Right ventricle myocardium superior (tissue), 1 donor: ENCODE measurements around the gene SLC25A39. TPM values are rescaled to one million over a fixed set of nuclear protein-coding genes. Genes with fewer than 3 reads are reported as not detected.
A peak's percentile ranks its signal among the peaks of the same experiment; 100 is the strongest.
"Not testable (repeated sequence)": the region's sequence is repeated elsewhere in the genome, so short reads cannot be mapped to it uniquely, and the experiment has no call there.

Experiments
- ATAC-seq: fragments of 200-7000 bp; cut with Tn5 transposase; one replicate; pipeline ENCODE4 v1.9.1; 2020; ENCODE audit warnings: mild to moderate bottlenecking; ENCODE audit not compliant: poor library complexity
- DNase-seq: peaks from one replicate; pipeline ENCODE4 v3.0.0-alpha.2; 2020
- intact Hi-C: fragments of 100-400 bp; cut with DNase I; formaldehyde crosslinking; loops from one replicate; pipeline ENCODE4 v1.11.2; 2022
- total RNA-seq: library from RNA; stranded (reverse); fragmentation: NEBNext Ultra II Directional; extraction: Animal tissue kit (Norgen Biotek cat#: 25700); gene quantifications from one replicate; pipeline ENCODE4 v1.2.1, GENCODE V29; 2021
- donor health status: DM: no; HTN: yes; CAD: no; lungs with severe emphysema.

Gene SLC25A39
- total RNA-seq, 1 donor from 2014 or later: 45.0 TPM

GRCh38 chr17:44344939-44345453, 20.4 kb upstream of the SLC25A39 start, which contains the start of gene GRN:
Gene GRN (plus strand): TSS chr17:44345302. CDS start chr17:44349165, 3,863 bp downstream.
- intact Hi-C loops: loop anchor here (10.0 kb wide), 1 partner anchor 200 kb away; the partner anchor contains the start of gene HROB
- ATAC-seq: peak; percentile 98

GRCh38 chr17:44343510-44344209, 19.0 kb upstream of the SLC25A39 start:
- DNase-seq (no peak), ATAC-seq (no peak)
- intact Hi-C loops: loop anchor here (10.0 kb wide), 1 partner anchor 199 kb away; the partner anchor contains the start of gene HROB

More at GRCh38 chr17:44344939-44345453, 20.4 kb upstream of the SLC25A39 start, which contains the start of gene GRN:
- peak; percentile 94 for DNase-seq

- not testable (repeated sequence) for DNase-seq, ATAC-seq
- intact Hi-C loops: loop anchor here (10.0 kb wide), 1 partner anchor 196 kb away; the partner anchor contains the start of gene HROB
Measured at GRCh38 chr17:44340553-44340952, 15.9 kb upstream of the SLC25A39 start.

DNA sequence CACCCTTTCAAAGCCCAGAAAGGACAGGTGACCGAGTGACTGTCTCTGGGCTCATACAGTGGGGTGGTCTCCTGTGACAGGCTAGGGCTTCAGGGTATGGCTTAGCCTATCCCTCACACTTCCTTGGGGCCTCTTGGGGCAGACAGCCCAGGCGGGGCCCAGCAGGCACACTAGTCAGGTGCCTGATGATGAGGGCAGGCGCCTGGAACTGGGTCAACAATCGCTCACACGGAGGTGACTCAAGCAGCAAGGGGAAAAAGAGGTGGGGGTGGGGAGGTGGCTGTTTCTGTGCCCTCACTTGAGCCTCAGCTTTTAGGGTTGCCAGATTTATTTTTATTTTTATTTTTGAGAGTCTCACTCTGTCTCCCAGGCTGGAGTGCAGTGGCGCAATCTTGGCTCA, 14.1 kb upstream of the SLC25A39 start:
- peak; percentile 38 for DNase-seq
- peak; percentile 65 for ATAC-seq
- intact Hi-C loops: no loop called here

- no peak for ATAC-seq
- intact Hi-C loops: no loop called here
- DNase-seq: no peak
Measured at GRCh38 chr17:44335968-44336367, 11.3 kb upstream of the SLC25A39 start.

- ATAC-seq (no peak), DNase-seq (no peak)
- intact Hi-C loops: no loop called here
Measured at GRCh38 chr17:44335564-44335963, 10.9 kb upstream of the SLC25A39 start.

DNA sequence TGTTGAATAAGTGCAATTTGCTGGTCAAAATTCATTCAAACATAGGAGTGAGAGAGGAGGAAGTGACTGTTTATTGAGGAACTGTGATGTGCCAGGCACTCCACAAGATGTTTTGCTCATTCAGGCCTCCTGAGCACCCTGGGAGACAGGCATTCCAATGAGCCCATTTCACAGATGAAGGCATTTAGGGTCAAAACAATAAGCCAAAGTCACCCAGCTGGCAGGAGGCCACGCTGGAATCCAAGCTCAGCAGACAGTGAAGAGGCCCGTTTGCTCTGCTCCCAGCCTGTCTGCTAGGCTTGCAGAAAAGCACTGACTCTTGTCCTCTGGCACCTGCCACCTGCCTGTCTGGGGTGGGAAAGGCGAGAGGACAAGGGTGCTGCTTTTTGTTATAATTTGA, 10.1 kb upstream of the SLC25A39 start:
- intact Hi-C loops: no loop called here
- DNase-seq (no peak), ATAC-seq (no peak)

- no peak for DNase-seq
- no peak for ATAC-seq
- intact Hi-C loops: no loop called here
Measured at GRCh38 chr17:44334315-44334714, 9.7 kb upstream of the SLC25A39 start.

- intact Hi-C loops: no loop called here
- ATAC-seq (peak; percentile 47), DNase-seq (peak; percentile 69)
Measured at GRCh38 chr17:44333371-44333770, 8.7 kb upstream of the SLC25A39 start.

DNA sequence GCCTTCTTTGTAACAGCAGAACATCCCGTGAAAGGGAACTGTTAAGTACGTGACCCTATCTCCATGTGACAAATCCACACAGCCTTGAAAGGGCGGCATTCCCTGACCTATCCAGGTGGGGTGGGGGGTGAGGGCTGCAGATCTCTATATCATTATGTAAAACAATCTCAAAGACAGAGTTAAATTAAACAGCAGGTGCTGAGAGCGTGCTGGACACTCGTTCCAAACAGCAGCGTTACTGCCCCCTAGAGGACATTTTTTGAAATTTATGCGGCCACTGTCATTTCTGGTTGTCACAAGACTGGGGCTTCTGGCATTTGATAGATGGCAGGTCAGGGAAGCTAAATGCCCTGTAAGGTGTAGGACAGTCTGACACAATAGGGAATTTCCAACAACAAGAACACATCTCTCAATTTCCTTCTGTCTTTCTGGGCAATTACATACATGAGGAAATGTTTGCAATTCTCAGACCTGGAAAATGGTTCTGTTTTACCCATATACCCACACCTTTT, 6.7 kb upstream of the SLC25A39 start:
- ATAC-seq (peak; percentile 51), DNase-seq (peak; percentile 60)
- intact Hi-C loops: no loop called here

DNA sequence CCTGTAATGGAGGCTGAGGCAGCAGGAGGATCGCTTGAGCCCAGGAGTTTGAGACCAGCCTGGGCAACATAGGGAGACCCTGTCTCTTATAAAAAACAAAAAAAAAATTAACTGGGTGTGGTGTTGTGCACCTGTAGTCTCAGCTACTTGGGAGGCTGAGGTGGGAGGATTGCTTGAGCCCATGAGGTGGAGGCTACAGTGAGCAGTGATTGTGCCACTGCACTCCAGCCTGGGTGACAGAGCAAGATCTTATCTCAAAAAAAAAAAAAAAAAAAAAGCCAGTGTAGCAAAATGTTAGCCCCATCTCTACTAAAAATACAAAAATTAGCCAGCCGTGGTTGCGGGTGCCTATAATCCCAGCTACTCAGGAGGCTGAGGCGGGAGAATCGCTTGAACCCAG, 5.6 kb upstream of the SLC25A39 start:
- ATAC-seq, DNase-seq, intact Hi-C loops: not testable (repeated sequence)

- intact Hi-C loops, ATAC-seq, DNase-seq: not testable (repeated sequence)
Measured at GRCh38 chr17:44329516-44329915, 4.9 kb upstream of the SLC25A39 start.

DNA sequence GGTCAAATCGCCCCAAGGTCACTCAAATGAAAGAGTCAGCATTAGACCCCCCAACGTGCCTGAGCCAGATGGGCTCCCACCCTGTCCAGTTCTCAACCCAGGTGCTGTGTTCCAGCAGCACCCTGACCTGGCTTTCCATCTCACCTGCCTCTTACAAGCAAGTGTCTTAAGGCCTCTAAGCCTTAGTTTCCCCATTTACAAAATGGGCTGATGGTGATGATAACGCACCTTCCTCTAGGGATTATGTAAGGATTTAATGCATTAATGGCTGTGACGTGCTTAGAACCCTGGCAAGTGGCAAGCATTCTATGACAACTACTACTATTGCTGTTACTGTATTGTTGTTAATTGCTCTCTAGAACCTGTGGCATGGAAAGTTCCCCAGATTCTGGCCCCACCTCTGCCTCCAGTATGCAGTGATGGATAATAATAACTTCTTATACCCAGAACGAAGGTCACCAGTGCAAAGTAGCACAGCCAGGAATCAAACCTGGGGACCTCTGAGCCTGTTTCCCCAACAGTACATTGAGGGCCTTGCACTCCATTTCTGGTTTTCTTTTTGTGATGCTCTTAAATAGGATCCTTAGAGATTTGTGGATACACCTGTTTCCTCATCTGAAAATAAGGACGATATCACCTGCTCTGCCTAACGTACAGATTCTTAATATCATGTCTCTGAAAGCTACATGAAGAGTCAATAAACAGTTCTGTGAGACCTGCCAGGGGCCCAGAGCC, 3.3 kb upstream of the SLC25A39 start:
- no peak for DNase-seq
- intact Hi-C loops: no loop called here
- ATAC-seq: no peak

- intact Hi-C loops: no loop called here
- ATAC-seq (peak; percentile 85), DNase-seq (peak; percentile 97)
Measured at GRCh38 chr17:44326861-44327444, 2.3 kb upstream of the SLC25A39 start.

DNA sequence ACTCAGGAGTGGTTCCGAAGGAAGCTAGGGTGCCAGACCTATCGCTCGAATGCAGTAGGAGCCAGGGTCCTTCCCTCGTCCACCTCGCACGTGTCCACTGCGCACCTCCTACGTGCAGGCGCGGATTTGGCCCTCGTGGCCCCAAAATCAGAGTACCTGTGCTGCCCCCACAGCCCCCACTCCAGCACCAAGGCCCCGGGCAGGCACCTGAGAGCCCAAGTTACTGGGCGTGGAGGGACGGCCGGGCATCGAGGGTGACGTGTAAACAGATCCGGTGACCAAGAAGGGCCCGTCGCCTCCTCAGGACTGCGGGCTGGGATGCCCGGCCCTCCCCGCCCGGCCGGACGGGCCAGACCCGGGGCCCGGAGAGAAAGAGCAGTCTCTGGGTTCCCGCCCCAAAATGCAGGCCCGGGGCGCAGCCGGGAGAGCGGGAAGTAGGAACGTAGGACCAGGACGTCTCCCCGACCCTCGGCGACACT, 492 bp downstream of the SLC25A39 start:
- DNase-seq (no peak), ATAC-seq (no peak)
- intact Hi-C loops: loop anchor here (2.0 kb wide), 1 partner anchor 109 kb away; no protein-coding TSS in a partner anchor

DNA sequence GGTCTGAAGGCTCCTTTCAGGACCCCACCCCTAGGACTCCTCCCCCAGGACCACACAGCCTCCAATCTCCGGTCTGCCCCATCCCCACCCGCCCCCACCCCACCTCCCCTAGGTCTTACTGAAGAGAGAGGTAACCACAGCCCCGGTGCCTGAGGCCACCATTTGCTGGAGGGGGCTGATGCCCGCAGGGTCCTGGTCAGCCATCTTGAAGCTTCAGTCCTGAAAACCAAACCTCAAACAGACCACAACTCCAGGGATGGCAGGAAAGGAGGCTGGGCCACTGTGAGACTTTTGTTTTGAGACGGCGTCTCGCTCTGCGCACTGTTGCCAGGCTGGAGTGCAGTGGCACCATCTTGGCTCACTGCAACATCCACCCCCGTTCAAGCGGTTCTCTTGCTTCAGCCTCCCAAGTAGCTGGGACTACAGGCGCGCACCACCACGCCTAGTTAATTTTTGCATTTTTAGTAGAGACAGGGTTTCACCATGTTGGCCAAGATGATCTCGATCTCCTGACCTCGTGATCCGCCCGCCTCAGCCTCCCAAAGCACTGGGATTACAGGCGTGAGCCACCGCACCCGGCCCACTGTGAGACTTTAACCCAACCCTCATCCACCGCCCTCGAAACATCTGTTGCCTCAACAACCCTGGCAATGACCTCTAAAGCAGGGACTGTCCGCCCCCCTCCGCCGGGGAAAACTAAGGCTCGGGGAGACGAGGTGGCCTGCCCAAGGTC, 1.1 kb downstream of the SLC25A39 start:
- DNase-seq: no peak
- ATAC-seq: no peak
- intact Hi-C loops: loop anchor here (2.0 kb wide), 1 partner anchor 109 kb away; no protein-coding TSS in a partner anchor

DNA sequence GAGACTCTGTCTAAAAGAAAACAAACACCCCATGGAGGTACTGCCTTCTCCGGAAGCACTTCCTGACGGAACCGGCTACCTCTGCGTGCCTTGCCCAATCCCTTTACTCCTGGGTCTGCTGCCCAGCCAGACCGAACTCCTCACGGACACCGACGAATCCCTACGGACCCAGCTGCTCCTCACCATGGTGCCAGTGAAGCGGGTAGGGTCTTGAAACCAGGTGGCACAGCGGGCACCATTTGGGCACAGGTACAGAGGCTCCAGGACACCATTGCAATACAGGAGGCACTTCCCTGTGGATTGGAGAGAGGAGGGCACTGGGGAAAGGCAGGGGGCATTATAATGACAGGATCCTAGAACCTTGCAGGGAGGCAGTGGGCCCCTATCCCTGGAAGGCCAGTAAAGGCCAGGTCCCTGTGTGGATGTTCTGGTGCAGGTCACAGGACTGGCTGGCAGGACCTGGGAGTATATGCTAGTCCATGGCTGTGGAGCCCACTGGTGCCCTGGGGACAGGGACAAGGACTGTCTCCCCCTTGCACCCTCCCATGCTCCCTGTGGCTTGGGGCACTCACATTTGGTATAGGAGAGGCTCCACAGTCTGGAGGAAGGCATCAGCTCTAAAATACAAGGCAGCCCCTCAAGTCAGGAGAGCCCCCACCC, 2.3 kb downstream of the SLC25A39 start:
- intact Hi-C loops: no loop called here
- ATAC-seq (no peak), DNase-seq (no peak)
